ENCODE data around the gene ICA1. TPM values are rescaled to one million over a fixed set of nuclear protein-coding genes. Genes with fewer than 3 reads are reported as not detected.

The ICA1 gene
- polyA plus RNA-seq, 3 donors, result 3.2 to 7.0 (median 4.2) TPM

- Histone ChIP-seq H3K4me3 (replicated peaks in 1 of 3; ENCODE audit: low read depth in 2 of 3, low read length in 3 of 3) (no peak overlapping the region), H3K27me3 (ENCODE audit: control insufficient read depth in 2 of 2, insufficient read depth in 2 of 2, low read length in 2 of 2) (no peaks in the 10 kb centered on the region), H4K20me1 (ENCODE audit: insufficient read depth, low read length) (no peaks in the 10 kb centered on the region), H3K9ac (ENCODE audit: insufficient read depth, low read length, poor library complexity, severe bottlenecking) (no peak overlapping the region), H3K9me3 (replicated peaks in 1 of 2; ENCODE audit: control insufficient read depth in 1 of 2, insufficient read depth in 1 of 2, low read length in 2 of 2) (no peaks in the 10 kb centered on the region), H2AFZ (ENCODE audit: insufficient read depth, low read depth, low read length, poor library complexity, severe bottlenecking) (no peak overlapping the region), H3K4me2 (replicated peaks; ENCODE audit: extremely low read depth, low read length, poor library complexity, severe bottlenecking) (no peak overlapping the region), H3K79me2 (ENCODE audit: insufficient read depth, low read length) (no peaks in the 10 kb centered on the region), H3K27ac (ENCODE audit: low read depth in 1 of 2, low read length in 2 of 2) (no peak overlapping the region), H3K36me3 (replicated peaks in 1 of 2; ENCODE audit: control insufficient read depth in 1 of 2, insufficient read depth in 2 of 2, low read length in 2 of 2) (no peaks in the 10 kb centered on the region), H3K4me1 (ENCODE audit: control insufficient read depth in 1 of 2, insufficient read depth in 2 of 2, low read length in 2 of 2) (no peaks in the 10 kb centered on the region)
- no peaks in the 10 kb centered on the region for H3K4me1 Mint-ChIP-seq
- no peak for DNase-seq
- intact Hi-C loops (cut with micrococcal nuclease), result no loop called here
- no peak for TF ChIP-seq CTCF (IDR thresholded peaks at IDR 0.05)
- 88% methylated on average over 1 of the region's 2 CpGs for WGBS (ENCODE audit: insufficient coverage)
- peaks cover 4 to 5% of the 10 kb centered on the region in 2 donors for H3K36me3 Mint-ChIP-seq
- no peaks in the 10 kb centered on the region for H3K27me3 Mint-ChIP-seq (ENCODE audit: low read depth in 3 of 3)
- no peaks in the 10 kb centered on the region for H3K9me3 Mint-ChIP-seq
- no peak overlapping the region for H3K4me3 Mint-ChIP-seq
- H3K27ac Mint-ChIP-seq, result no peak overlapping the region
These were observed 179.2 kb downstream of the ICA1 start for GRCh38 chr7:8082762-8083161.

GRCh38 chr7:8078418-8078817 lies 183.5 kb downstream of the ICA1 start:
- H3K9ac ChIP-seq (ENCODE audit: insufficient read depth, low read length, poor library complexity, severe bottlenecking), result no peak overlapping the region
- no peak overlapping the region for H3K4me2 ChIP-seq (replicated peaks; ENCODE audit: extremely low read depth, low read length, poor library complexity, severe bottlenecking)
- Mint-ChIP-seq H3K4me3 (no peak overlapping the region), H3K27me3 (ENCODE audit: low read depth in 3 of 3) (no peaks in the 10 kb centered on the region), H3K36me3 (no peaks in the 10 kb centered on the region), H3K27ac (no peak overlapping the region), H3K9me3 (no peaks in the 10 kb centered on the region), H3K4me1 (no peaks in the 10 kb centered on the region)
- H3K79me2 ChIP-seq (ENCODE audit: insufficient read depth, low read length), result no peaks in the 10 kb centered on the region
- DNase-seq, result no peak
- H4K20me1 ChIP-seq (ENCODE audit: insufficient read depth, low read length), result no peaks in the 10 kb centered on the region
- no peak for TF ChIP-seq CTCF (IDR thresholded peaks at IDR 0.05)
- H3K9me3 ChIP-seq (replicated peaks in 1 of 2; ENCODE audit: control insufficient read depth in 1 of 2, insufficient read depth in 1 of 2, low read length in 2 of 2), result no peaks in the 10 kb centered on the region
- H3K4me3 ChIP-seq (replicated peaks in 1 of 3; ENCODE audit: low read depth in 2 of 3, low read length in 3 of 3), result no peak overlapping the region
- intact Hi-C loops (cut with micrococcal nuclease), result no loop called here
- H3K27ac ChIP-seq (ENCODE audit: low read depth in 1 of 2, low read length in 2 of 2), result no peak overlapping the region
- H3K27me3 ChIP-seq (ENCODE audit: control insufficient read depth in 2 of 2, insufficient read depth in 2 of 2, low read length in 2 of 2), result no peaks in the 10 kb centered on the region
- no peaks in the 10 kb centered on the region for H3K4me1 ChIP-seq (ENCODE audit: control insufficient read depth in 1 of 2, insufficient read depth in 2 of 2, low read length in 2 of 2)
- H2AFZ ChIP-seq (ENCODE audit: insufficient read depth, low read depth, low read length, poor library complexity, severe bottlenecking), result no peak overlapping the region
- no peaks in the 10 kb centered on the region for H3K36me3 ChIP-seq (replicated peaks in 1 of 2; ENCODE audit: control insufficient read depth in 1 of 2, insufficient read depth in 2 of 2, low read length in 2 of 2)
